Measurements from ENCODE around the gene CRACR2A. TPM values are rescaled to one million over a fixed set of nuclear protein-coding genes. Genes with fewer than 3 reads are reported as not detected.

Gene CRACR2A
- polyA plus RNA-seq, 2 donors: 0.38 to 0.57 TPM

GRCh38 chr12:3641428-3642018 lies 111.4 kb downstream of the CRACR2A start:
- H3K27me3 ChIP-seq (ENCODE audit: control insufficient read depth in 1 of 2, insufficient read depth in 2 of 2, low read length in 2 of 2): no peaks in the 10 kb centered on the region

DNA sequence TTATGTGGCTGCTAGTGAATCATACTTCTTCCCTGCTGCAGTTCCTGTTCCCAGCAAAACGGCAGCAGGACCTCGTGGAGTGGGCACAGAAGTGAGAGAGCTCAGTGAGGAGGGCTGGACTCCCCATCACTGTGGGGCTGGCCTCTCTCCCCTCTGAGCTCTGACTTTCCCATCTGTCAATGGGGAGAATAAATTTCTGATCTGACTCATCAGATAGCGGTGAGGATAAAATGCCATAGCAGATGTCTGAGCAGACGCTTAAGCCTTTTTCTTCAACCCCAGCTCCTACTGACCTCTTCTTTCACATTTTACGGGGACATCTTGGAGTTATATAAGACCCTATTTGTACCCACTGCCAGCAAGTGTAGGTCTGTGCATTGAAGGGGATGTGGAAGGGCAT lies 116.6 kb downstream of the CRACR2A start:
- Histone ChIP-seq H3K27me3 (ENCODE audit: control insufficient read depth in 1 of 2, insufficient read depth in 2 of 2, low read length in 2 of 2) (no peaks in the 10 kb centered on the region), H3K27ac (ENCODE audit: low read depth in 2 of 2, low read length in 1 of 2) (no peak overlapping the region), H3K4me1 (ENCODE audit: control insufficient read depth in 2 of 2, insufficient read depth in 2 of 2, low read length in 1 of 2) (no peaks in the 10 kb centered on the region), H3K4me3 (ENCODE audit: low read depth in 1 of 2, low read length in 2 of 2) (no peak overlapping the region), H3K9me3 (ENCODE audit: control insufficient read depth in 2 of 2, insufficient read depth in 1 of 2, low read depth in 1 of 2, low read length in 1 of 2) (no peaks in the 10 kb centered on the region), H3K36me3 (ENCODE audit: control insufficient read depth in 2 of 2, insufficient read depth in 2 of 2, low read length in 1 of 2) (no peaks in the 10 kb centered on the region)
- WGBS, 2 donors: 86 to 91% methylated on average over 5 of the region's 5 CpGs

More at GRCh38 chr12:3641428-3642018, 111.4 kb downstream of the CRACR2A start:
- Histone ChIP-seq H3K4me3 (ENCODE audit: low read depth in 1 of 2, low read length in 2 of 2) (no peak overlapping the region), H3K36me3 (ENCODE audit: control insufficient read depth in 2 of 2, insufficient read depth in 2 of 2, low read length in 1 of 2) (no peaks in the 10 kb centered on the region), H3K4me1 (ENCODE audit: control insufficient read depth in 2 of 2, insufficient read depth in 2 of 2, low read length in 1 of 2) (no peaks in the 10 kb centered on the region), H3K9me3 (ENCODE audit: control insufficient read depth in 2 of 2, insufficient read depth in 1 of 2, low read depth in 1 of 2, low read length in 1 of 2) (no peaks in the 10 kb centered on the region), H3K27ac (ENCODE audit: low read depth in 2 of 2, low read length in 1 of 2) (no peak overlapping the region)
- 80 to 86% methylated on average over 3 of the region's 3 CpGs for WGBS, 2 donors

DNA sequence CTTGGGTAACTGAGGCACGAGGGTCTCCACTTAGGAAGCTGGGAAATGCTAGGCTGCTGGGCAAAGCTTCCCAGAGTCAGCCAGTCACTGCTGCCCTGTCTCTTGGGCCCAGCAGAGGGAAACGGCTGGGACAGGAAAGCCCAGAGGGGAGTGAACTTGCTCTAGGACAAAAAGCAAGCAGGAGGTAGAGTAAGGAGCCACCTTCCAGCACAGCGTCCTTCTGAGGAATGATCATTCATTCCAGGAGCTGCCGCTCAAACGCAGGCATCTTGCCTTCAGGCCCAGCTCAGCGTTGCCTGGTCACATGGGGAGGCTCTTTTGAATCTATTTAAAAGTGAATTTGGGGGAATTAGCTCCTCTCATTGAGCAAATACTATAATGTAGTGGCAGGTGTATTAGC lies 118.6 kb downstream of the CRACR2A start:
- 77 to 80% methylated on average over 6 of the region's 6 CpGs for WGBS, 2 donors
- no peaks in the 10 kb centered on the region for H3K36me3 ChIP-seq (ENCODE audit: control insufficient read depth in 2 of 2, insufficient read depth in 2 of 2, low read length in 1 of 2)
- no peaks in the 10 kb centered on the region for H3K9me3 ChIP-seq (ENCODE audit: control insufficient read depth in 2 of 2, insufficient read depth in 1 of 2, low read depth in 1 of 2, low read length in 1 of 2)

GRCh38 chr12:3633396-3633795 lies 119.5 kb downstream of the CRACR2A start:
- H3K4me1 ChIP-seq (ENCODE audit: control insufficient read depth in 2 of 2, insufficient read depth in 2 of 2, low read length in 1 of 2): no peaks in the 10 kb centered on the region
- no peaks in the 10 kb centered on the region for H3K9me3 ChIP-seq (ENCODE audit: control insufficient read depth in 2 of 2, insufficient read depth in 1 of 2, low read depth in 1 of 2, low read length in 1 of 2)
- H3K36me3 ChIP-seq (ENCODE audit: control insufficient read depth in 2 of 2, insufficient read depth in 2 of 2, low read length in 1 of 2): no peaks in the 10 kb centered on the region
- 96% methylated on average over 9 of the region's 9 CpGs for WGBS, 2 donors
- H3K27ac ChIP-seq (ENCODE audit: low read depth in 2 of 2, low read length in 1 of 2): no peak overlapping the region
- no peaks in the 10 kb centered on the region for H3K27me3 ChIP-seq (ENCODE audit: control insufficient read depth in 1 of 2, insufficient read depth in 2 of 2, low read length in 2 of 2)
- H3K4me3 ChIP-seq (ENCODE audit: low read depth in 1 of 2, low read length in 2 of 2): no peak overlapping the region

More for the DNA sequence above, 118.6 kb downstream of the CRACR2A start:
- H3K4me3 ChIP-seq (ENCODE audit: low read depth in 1 of 2, low read length in 2 of 2): no peak overlapping the region
- H3K27me3 ChIP-seq (ENCODE audit: control insufficient read depth in 1 of 2, insufficient read depth in 2 of 2, low read length in 2 of 2): no peaks in the 10 kb centered on the region
- no peaks in the 10 kb centered on the region for H3K4me1 ChIP-seq (ENCODE audit: control insufficient read depth in 2 of 2, insufficient read depth in 2 of 2, low read length in 1 of 2)
- H3K27ac ChIP-seq (ENCODE audit: low read depth in 2 of 2, low read length in 1 of 2): no peak overlapping the region

DNA sequence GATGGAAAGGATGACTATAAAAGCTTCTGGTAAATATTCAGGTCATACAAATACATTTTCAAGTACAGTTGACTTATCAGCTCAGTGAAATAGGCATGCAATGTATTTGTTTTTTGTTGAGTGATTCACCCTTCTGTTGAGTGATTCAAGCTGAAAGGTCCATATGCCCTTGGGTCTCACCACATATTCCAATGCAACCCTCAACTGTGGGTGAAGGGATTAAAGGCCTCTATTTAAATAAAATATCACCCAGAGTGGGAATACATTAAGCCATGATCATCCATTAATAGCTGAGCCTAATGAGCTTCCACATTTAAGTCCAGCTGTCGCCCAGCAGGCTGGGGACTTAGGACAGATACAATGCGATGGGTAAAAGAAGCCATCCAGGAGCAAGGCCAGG lies 120.2 kb downstream of the CRACR2A start:
- 95 to 98% methylated on average over 2 of the region's 2 CpGs for WGBS, 2 donors

DNA sequence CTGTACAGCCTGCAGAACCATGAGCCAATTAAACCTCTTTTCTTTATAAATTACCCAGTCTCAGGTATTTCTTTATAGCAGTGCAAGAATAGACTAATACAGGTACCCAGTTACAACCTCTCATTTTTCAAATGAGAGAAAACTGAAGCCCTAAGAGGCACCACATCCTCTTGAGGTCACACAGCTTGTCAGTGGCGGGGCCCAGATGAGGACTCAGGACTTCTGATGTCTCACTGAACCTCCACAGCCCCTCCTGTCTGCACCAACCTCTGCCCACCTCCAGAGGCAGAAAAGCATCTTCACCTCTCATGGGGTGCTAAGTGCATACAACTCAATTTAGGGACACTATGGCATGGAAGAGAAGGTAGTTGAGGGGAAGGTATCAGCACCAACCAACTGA lies 120.7 kb downstream of the CRACR2A start:
- H3K4me3 ChIP-seq (ENCODE audit: low read depth in 1 of 2, low read length in 2 of 2): no peak overlapping the region
- no peaks in the 10 kb centered on the region for H3K9me3 ChIP-seq (ENCODE audit: control insufficient read depth in 2 of 2, insufficient read depth in 1 of 2, low read depth in 1 of 2, low read length in 1 of 2)
- no peaks in the 10 kb centered on the region for H3K4me1 ChIP-seq (ENCODE audit: control insufficient read depth in 2 of 2, insufficient read depth in 2 of 2, low read length in 1 of 2)
- no peaks in the 10 kb centered on the region for H3K27me3 ChIP-seq (ENCODE audit: control insufficient read depth in 1 of 2, insufficient read depth in 2 of 2, low read length in 2 of 2)
- H3K36me3 ChIP-seq (ENCODE audit: control insufficient read depth in 2 of 2, insufficient read depth in 2 of 2, low read length in 1 of 2): peaks cover 0 to 2% of the 10 kb centered on the region in 2 donors
- no peak overlapping the region for H3K27ac ChIP-seq (ENCODE audit: low read depth in 2 of 2, low read length in 1 of 2)
- 67 to 89% methylated on average over 1 of the region's 1 CpG for WGBS, 2 donors

More for the DNA sequence above, 120.2 kb downstream of the CRACR2A start:
- no peaks in the 10 kb centered on the region for H3K27me3 ChIP-seq (ENCODE audit: control insufficient read depth in 1 of 2, insufficient read depth in 2 of 2, low read length in 2 of 2)
- H3K27ac ChIP-seq (ENCODE audit: low read depth in 2 of 2, low read length in 1 of 2): no peak overlapping the region
- H3K36me3 ChIP-seq (ENCODE audit: control insufficient read depth in 2 of 2, insufficient read depth in 2 of 2, low read length in 1 of 2): no peaks in the 10 kb centered on the region
- no peak overlapping the region for H3K4me3 ChIP-seq (ENCODE audit: low read depth in 1 of 2, low read length in 2 of 2)
- no peaks in the 10 kb centered on the region for H3K9me3 ChIP-seq (ENCODE audit: control insufficient read depth in 2 of 2, insufficient read depth in 1 of 2, low read depth in 1 of 2, low read length in 1 of 2)
- H3K4me1 ChIP-seq (ENCODE audit: control insufficient read depth in 2 of 2, insufficient read depth in 2 of 2, low read length in 1 of 2): no peaks in the 10 kb centered on the region

GRCh38 chr12:3631759-3632158 lies 121.2 kb downstream of the CRACR2A start:
- Histone ChIP-seq H3K27ac (ENCODE audit: low read depth in 2 of 2, low read length in 1 of 2) (no peak overlapping the region), H3K4me1 (ENCODE audit: control insufficient read depth in 2 of 2, insufficient read depth in 2 of 2, low read length in 1 of 2) (no peaks in the 10 kb centered on the region), H3K27me3 (ENCODE audit: control insufficient read depth in 1 of 2, insufficient read depth in 2 of 2, low read length in 2 of 2) (no peaks in the 10 kb centered on the region), H3K9me3 (ENCODE audit: control insufficient read depth in 2 of 2, insufficient read depth in 1 of 2, low read depth in 1 of 2, low read length in 1 of 2) (no peaks in the 10 kb centered on the region), H3K4me3 (ENCODE audit: low read depth in 1 of 2, low read length in 2 of 2) (no peak overlapping the region), H3K36me3 (ENCODE audit: control insufficient read depth in 2 of 2, insufficient read depth in 2 of 2, low read length in 1 of 2) (peaks cover 0 to 4% of the 10 kb centered on the region in 2 donors)
- WGBS, 2 donors: 88% methylated on average over 2 of the region's 2 CpGs

GRCh38 chr12:3631272-3631637 lies 121.7 kb downstream of the CRACR2A start:
- H3K9me3 ChIP-seq (ENCODE audit: control insufficient read depth in 2 of 2, insufficient read depth in 1 of 2, low read depth in 1 of 2, low read length in 1 of 2): no peaks in the 10 kb centered on the region
- H3K4me3 ChIP-seq (ENCODE audit: low read depth in 1 of 2, low read length in 2 of 2): no peak overlapping the region
- 85 to 87% methylated on average over 7 of the region's 7 CpGs for WGBS, 2 donors
- no peaks in the 10 kb centered on the region for H3K27me3 ChIP-seq (ENCODE audit: control insufficient read depth in 1 of 2, insufficient read depth in 2 of 2, low read length in 2 of 2)
- no peaks in the 10 kb centered on the region for H3K4me1 ChIP-seq (ENCODE audit: control insufficient read depth in 2 of 2, insufficient read depth in 2 of 2, low read length in 1 of 2)
- H3K27ac ChIP-seq (ENCODE audit: low read depth in 2 of 2, low read length in 1 of 2): no peak overlapping the region
- peaks cover 0 to 4% of the 10 kb centered on the region in 2 donors for H3K36me3 ChIP-seq (ENCODE audit: control insufficient read depth in 2 of 2, insufficient read depth in 2 of 2, low read length in 1 of 2)

- 83 to 87% methylated on average over 8 of the region's 8 CpGs for WGBS, 2 donors
- H3K36me3 ChIP-seq (ENCODE audit: control insufficient read depth in 2 of 2, insufficient read depth in 2 of 2, low read length in 1 of 2): peaks cover 0 to 4% of the 10 kb centered on the region in 2 donors
- no peaks in the 10 kb centered on the region for H3K27me3 ChIP-seq (ENCODE audit: control insufficient read depth in 1 of 2, insufficient read depth in 2 of 2, low read length in 2 of 2)
Observed at GRCh38 chr12:3630621-3631271, 122.2 kb downstream of the CRACR2A start.

GRCh38 chr12:3630111-3630510 lies 122.8 kb downstream of the CRACR2A start:
- no peak overlapping the region for H3K4me3 ChIP-seq (ENCODE audit: low read depth in 1 of 2, low read length in 2 of 2)
- no peak overlapping the region for H3K27ac ChIP-seq (ENCODE audit: low read depth in 2 of 2, low read length in 1 of 2)
- WGBS, 2 donors: 83 to 86% methylated on average over 8 of the region's 8 CpGs
- H3K36me3 ChIP-seq (ENCODE audit: control insufficient read depth in 2 of 2, insufficient read depth in 2 of 2, low read length in 1 of 2): peaks cover 0 to 4% of the 10 kb centered on the region in 2 donors
- H3K4me1 ChIP-seq (ENCODE audit: control insufficient read depth in 2 of 2, insufficient read depth in 2 of 2, low read length in 1 of 2): no peaks in the 10 kb centered on the region
- H3K9me3 ChIP-seq (ENCODE audit: control insufficient read depth in 2 of 2, insufficient read depth in 1 of 2, low read depth in 1 of 2, low read length in 1 of 2): no peaks in the 10 kb centered on the region
- no peaks in the 10 kb centered on the region for H3K27me3 ChIP-seq (ENCODE audit: control insufficient read depth in 1 of 2, insufficient read depth in 2 of 2, low read length in 2 of 2)

More at GRCh38 chr12:3630621-3631271, 122.2 kb downstream of the CRACR2A start:
- Histone ChIP-seq H3K4me3 (ENCODE audit: low read depth in 1 of 2, low read length in 2 of 2) (no peak overlapping the region), H3K27ac (ENCODE audit: low read depth in 2 of 2, low read length in 1 of 2) (no peak overlapping the region), H3K9me3 (ENCODE audit: control insufficient read depth in 2 of 2, insufficient read depth in 1 of 2, low read depth in 1 of 2, low read length in 1 of 2) (no peaks in the 10 kb centered on the region), H3K4me1 (ENCODE audit: control insufficient read depth in 2 of 2, insufficient read depth in 2 of 2, low read length in 1 of 2) (no peaks in the 10 kb centered on the region)

All from esophagus (tissue), 2 donors.